SJSA1 (cell line): ENCODE measurements around the gene GUCY2D. TPM values are rescaled to one million over a fixed set of nuclear protein-coding genes. Genes with fewer than 3 reads are reported as not detected.
A peak's percentile ranks its signal among the peaks of the same experiment; 100 is the strongest.

Source experiments
- DNase-seq, 2 experiments: peaks; one replicate each; pipeline ENCODE4 v3.0.0-alpha.2; 2015 to 2020; ENCODE audit warnings: low spot score in 2 of 2, low read depth in 1 of 2
- H3K27ac ChIP-seq: fragments of 250-450 bp; sonication (Bioruptor Pico); 2 replicates; pipeline ENCODE4 v1.5.1; 2020; ENCODE audit warnings: mild to moderate bottlenecking, moderate library complexity
- H3K27me3 ChIP-seq: fragments of 250-450 bp; sonication (Bioruptor Pico); replicated peaks from 2 replicates; pipeline ENCODE4 v1.5.1; 2020; ENCODE audit warnings: mild to moderate bottlenecking, moderate library complexity
- H3K36me3 ChIP-seq: fragments of 250-450 bp; sonication (Bioruptor Pico); 2 replicates; pipeline ENCODE4 v1.5.1; 2020; ENCODE audit warnings: mild to moderate bottlenecking
- H3K4me1 ChIP-seq: fragments of 250-450 bp; sonication (Bioruptor Pico); replicated peaks from 2 replicates; pipeline ENCODE4 v1.6.1; 2021; ENCODE audit warnings: mild to moderate bottlenecking
- H3K4me3 ChIP-seq: fragments of 250-450 bp; sonication (Bioruptor Pico); 2 replicates; pipeline ENCODE4 v1.5.1; 2020; ENCODE audit warnings: mild to moderate bottlenecking
- H3K9me3 ChIP-seq: fragments of 250-450 bp; sonication (Bioruptor Pico); replicated peaks from 2 replicates; pipeline ENCODE4 v1.5.1; 2020; ENCODE audit warnings: mild to moderate bottlenecking
- total RNA-seq: library from RNA; depleted of rRNA; stranded (reverse); fragments of >200 nt; shearing (Covaris generic); gene quantifications from 2 replicates; pipeline ENCODE4 v1.2.3, GENCODE V29; 2014

The GUCY2D gene
- total RNA-seq, 1 experiment from 2014 or later, result not detected

DNA sequence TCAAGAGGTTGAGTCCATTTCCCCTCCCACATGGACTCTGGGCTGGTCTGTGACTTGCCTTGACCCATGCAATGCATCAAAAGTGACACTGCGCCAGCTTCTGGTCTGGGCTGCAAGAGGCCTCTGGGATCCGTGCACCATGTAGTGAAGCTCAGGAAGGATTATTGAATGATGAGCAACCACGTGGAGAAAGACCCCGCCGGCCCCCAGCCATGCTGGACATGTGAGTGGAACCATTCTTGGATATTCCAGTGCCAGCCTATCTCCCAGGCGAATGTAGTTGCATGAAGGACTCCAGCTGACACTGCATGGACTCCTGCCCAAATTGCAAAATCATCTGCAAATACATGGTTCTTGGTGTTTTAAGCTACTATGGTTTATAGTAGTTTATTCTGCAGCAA, 28.8 kb downstream of the GUCY2D start:
- H3K4me1 ChIP-seq, result no peaks in the 10 kb centered on the region
- H3K9me3 ChIP-seq, result no peaks in the 10 kb centered on the region
- peaks cover 22% of the 10 kb centered on the region; the same call in 1 of the 2 replicates for H3K27me3 ChIP-seq
- DNase-seq, result no peak
- no peak overlapping the region for H3K4me3 ChIP-seq
- H3K36me3 ChIP-seq, result no peaks in the 10 kb centered on the region
- H3K27ac ChIP-seq, result no peak overlapping the region

DNA sequence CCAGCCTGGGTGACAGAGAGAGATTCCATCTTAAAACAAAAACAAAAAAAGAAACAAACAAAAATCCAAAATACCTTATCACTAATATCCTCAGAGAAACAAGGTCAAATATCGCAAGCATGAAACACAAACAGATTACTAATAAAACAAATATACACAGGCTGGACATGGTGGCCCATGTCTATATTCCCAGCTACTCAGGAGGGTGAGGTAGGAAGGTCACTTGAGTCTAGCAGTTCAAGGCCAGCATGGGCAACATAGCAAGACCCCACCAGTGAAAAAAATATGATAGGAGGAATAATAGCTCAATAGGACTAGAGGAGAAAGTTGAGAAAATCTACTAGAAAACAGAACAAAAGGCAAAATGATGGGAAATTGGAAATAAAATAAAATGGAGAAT, 29.5 kb downstream of the GUCY2D start:
- no peak for DNase-seq
- H3K9me3 ChIP-seq, result no peaks in the 10 kb centered on the region
- H3K36me3 ChIP-seq, result no peaks in the 10 kb centered on the region
- H3K27ac ChIP-seq, result no peak overlapping the region
- no peak overlapping the region for H3K4me3 ChIP-seq
- peaks cover 24% of the 10 kb centered on the region; the same call in 1 of the 2 replicates for H3K27me3 ChIP-seq
- no peaks in the 10 kb centered on the region for H3K4me1 ChIP-seq

DNA sequence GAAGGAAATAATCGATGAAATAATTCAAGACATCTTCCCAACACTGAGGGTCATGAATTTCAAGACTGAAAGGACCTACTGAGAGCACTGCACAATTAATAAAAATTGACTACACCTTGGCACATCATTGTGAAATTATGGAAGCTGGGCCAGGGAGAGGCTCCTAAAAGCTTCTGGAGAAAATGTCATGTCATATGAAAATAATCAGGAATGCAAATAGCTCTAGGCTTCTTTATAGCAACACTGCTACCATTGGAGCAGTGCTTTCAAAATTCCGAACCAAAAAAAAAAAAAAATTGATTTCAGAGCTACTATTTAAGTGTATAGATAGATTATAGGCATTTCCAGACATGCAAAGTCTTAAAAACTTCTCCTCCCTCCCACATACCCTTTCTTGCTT, 30.0 kb downstream of the GUCY2D start:
- DNase-seq, result no peak
- Histone ChIP-seq H3K4me3 (no peak overlapping the region), H3K36me3 (no peaks in the 10 kb centered on the region), H3K27me3 (peaks cover 24% of the 10 kb centered on the region; the same call in 1 of the 2 replicates), H3K4me1 (no peaks in the 10 kb centered on the region), H3K9me3 (no peaks in the 10 kb centered on the region), H3K27ac (no peak overlapping the region)

GRCh38 chr17:8038954-8039610, 36.7 kb downstream of the GUCY2D start, which contains the start of gene ALOX15B:
TSS of gene ALOX15B (plus strand) at chr17:8039059. CDS start at chr17:8039156, 97 bp downstream.
- H3K27me3 ChIP-seq, result peaks cover 20% of the 10 kb centered on the region
- H3K36me3 ChIP-seq, result no peaks in the 10 kb centered on the region
- H3K9me3 ChIP-seq, result no peaks in the 10 kb centered on the region
- no peak within 1 kb of the TSS for H3K27ac ChIP-seq
- peaks cover 4% of the 10 kb centered on the region; the same call in 1 of the 2 replicates for H3K4me1 ChIP-seq
- no peak within 1 kb of the TSS for H3K4me3 ChIP-seq
- no peak for DNase-seq

- H3K36me3 ChIP-seq, result no peaks in the 10 kb centered on the region
- no peak overlapping the region for H3K27ac ChIP-seq
- H3K9me3 ChIP-seq, result no peaks in the 10 kb centered on the region
- H3K27me3 ChIP-seq, result peaks cover 20% of the 10 kb centered on the region
- DNase-seq, result no peak
- no peak overlapping the region for H3K4me3 ChIP-seq
- peaks cover 4% of the 10 kb centered on the region; the same call in 1 of the 2 replicates for H3K4me1 ChIP-seq
Measured at GRCh38 chr17:8039611-8040168, 37.3 kb downstream of the GUCY2D start.

DNA sequence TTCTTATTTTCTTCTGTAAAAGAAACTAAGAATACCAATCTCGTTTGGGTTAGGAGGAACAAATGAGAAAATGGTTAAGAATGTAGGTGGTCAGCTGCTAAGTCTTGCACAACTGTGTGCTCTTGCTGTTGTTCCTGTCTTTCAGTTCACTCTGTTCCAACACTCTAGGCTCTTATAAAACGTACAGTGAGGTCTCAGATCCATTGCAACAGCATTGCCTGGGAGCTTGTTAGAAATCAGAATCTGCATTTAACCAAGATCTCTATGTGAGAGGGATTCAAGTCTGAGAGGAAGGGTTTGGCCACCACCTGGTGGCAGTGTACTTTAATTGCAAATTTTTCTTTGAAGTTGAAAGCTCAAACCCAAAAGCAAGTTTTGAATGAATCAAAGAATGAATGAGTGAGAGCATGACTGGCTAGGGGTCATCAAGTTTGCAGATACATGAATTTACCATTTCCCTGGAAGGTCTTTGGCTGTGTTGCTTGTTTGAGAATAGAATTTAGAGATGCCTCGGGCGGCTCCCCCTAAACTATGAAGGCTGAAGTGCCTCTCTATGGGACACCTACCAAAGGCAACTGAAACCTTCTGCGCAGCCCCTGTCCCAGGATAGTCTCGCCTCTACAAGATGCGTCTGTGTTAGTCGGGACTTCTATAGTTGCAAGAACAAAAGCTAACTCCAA, 39.0 kb downstream of the GUCY2D start:
- Histone ChIP-seq H3K4me3 (no peak overlapping the region), H3K9me3 (no peaks in the 10 kb centered on the region), H3K27ac (no peak overlapping the region)

GRCh38 chr17:8041979-8042378, 39.6 kb downstream of the GUCY2D start:
- peaks cover 4% of the 10 kb centered on the region; the same call in 1 of the 2 replicates for H3K4me1 ChIP-seq
- peaks cover 15% of the 10 kb centered on the region for H3K27me3 ChIP-seq
- no peak overlapping the region for H3K27ac ChIP-seq
- H3K36me3 ChIP-seq, result no peaks in the 10 kb centered on the region
- no peak for DNase-seq
- no peak overlapping the region for H3K4me3 ChIP-seq
- no peaks in the 10 kb centered on the region for H3K9me3 ChIP-seq

More for the DNA sequence above, 39.0 kb downstream of the GUCY2D start:
- peak in 1 of 2 experiments; percentile 26 for DNase-seq
- Histone ChIP-seq H3K4me1 (peaks cover 4% of the 10 kb centered on the region; the same call in 1 of the 2 replicates), H3K27me3 (peaks cover 9% of the 10 kb centered on the region), H3K36me3 (no peaks in the 10 kb centered on the region)

GRCh38 chr17:8044819-8045810, 42.7 kb downstream of the GUCY2D start:
- H3K27ac ChIP-seq, result no peak overlapping the region
- peaks cover 20% of the 10 kb centered on the region for H3K27me3 ChIP-seq
- DNase-seq, result no peak
- H3K4me1 ChIP-seq, result peaks cover 4% of the 10 kb centered on the region; the same call in 1 of the 2 replicates
- no peaks in the 10 kb centered on the region for H3K36me3 ChIP-seq
- H3K4me3 ChIP-seq, result no peak overlapping the region
- no peaks in the 10 kb centered on the region for H3K9me3 ChIP-seq

- no peaks in the 10 kb centered on the region for H3K9me3 ChIP-seq
- no peak for DNase-seq
- no peaks in the 10 kb centered on the region for H3K36me3 ChIP-seq
- no peak overlapping the region for H3K4me3 ChIP-seq
- H3K27me3 ChIP-seq, result peaks cover 18% of the 10 kb centered on the region
- H3K4me1 ChIP-seq, result no peaks in the 10 kb centered on the region; the same call in 1 of the 2 replicates
- no peak overlapping the region for H3K27ac ChIP-seq
Measured at GRCh38 chr17:8046306-8046928, 44.0 kb downstream of the GUCY2D start.

DNA sequence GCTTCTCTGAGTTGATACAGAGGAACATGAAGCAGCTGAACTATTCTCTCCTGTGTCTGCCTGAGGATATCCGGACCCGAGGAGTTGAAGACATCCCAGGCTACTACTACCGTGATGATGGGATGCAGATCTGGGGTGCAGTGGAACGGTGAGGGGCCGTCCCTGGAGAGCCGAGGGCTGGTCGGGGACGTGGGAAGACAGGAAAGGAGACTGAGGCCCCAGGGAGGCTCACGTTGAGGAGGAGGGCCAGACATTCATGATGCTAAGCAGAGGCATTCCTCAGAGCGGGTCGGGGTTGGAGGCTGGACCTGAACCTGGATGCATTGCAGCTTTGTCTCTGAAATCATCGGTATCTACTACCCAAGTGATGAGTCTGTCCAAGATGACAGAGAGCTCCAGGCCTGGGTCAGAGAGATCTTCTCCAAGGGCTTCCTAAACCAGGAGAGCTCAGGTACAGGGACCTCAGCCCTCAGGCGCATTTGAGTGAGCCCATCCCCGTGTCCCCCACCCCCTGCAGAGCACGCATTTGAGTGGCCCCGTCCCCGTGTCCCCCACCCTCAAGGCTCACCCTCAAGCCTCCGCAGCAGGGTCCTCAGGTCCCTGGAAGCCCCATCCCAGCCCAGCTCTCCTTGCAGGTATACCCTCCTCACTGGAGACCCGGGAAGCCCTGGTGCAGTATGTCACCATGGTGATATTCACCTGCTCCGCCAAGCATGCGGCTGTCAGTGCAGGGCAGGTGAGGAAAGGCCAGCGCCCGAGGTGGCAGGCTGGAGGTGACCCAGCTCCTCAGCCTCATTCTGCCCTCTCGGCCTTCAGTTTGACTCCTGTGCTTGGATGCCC, 44.7 kb downstream of the GUCY2D start:
- Histone ChIP-seq H3K4me3 (no peak overlapping the region), H3K4me1 (no peaks in the 10 kb centered on the region), H3K27me3 (peaks cover 18% of the 10 kb centered on the region), H3K27ac (no peak overlapping the region), H3K36me3 (no peaks in the 10 kb centered on the region), H3K9me3 (no peaks in the 10 kb centered on the region)
- DNase-seq, result no peak

DNA sequence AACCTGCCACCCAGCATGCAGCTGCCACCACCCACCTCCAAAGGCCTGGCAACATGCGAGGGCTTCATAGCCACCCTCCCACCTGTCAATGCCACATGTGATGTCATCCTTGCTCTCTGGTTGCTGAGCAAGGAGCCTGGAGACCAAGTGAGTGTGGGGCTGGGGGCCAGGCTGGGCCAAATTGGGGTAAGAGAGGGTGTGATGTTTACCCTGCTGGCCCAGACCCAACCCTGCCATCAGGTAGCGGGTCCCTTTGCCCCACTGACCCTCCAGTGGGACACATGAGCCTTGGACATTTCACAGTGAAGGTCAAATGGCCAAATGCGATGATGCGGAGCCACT, 45.3 kb downstream of the GUCY2D start:
- H3K4me3 ChIP-seq, result no peak overlapping the region
- H3K36me3 ChIP-seq, result no peaks in the 10 kb centered on the region
- H3K9me3 ChIP-seq, result no peaks in the 10 kb centered on the region
- no peak overlapping the region for H3K27ac ChIP-seq
- H3K27me3 ChIP-seq, result peaks cover 18% of the 10 kb centered on the region
- DNase-seq, result no peak
- H3K4me1 ChIP-seq, result no peaks in the 10 kb centered on the region

DNA sequence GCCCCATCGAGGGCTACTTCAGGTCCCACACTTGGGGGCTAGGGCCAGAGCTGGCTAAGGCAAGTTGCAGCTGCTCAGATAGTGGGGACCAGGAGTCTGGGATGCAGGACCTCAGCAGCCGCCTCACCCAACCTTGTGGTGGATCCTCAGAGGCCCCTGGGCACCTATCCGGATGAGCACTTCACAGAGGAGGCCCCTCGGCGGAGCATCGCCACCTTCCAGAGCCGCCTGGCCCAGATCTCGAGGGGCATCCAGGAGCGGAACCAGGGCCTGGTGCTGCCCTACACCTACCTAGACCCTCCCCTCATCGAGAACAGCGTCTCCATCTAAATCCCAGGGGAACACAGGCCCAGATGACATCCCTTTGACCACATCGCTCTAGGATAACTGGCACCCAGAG, 45.8 kb downstream of the GUCY2D start:
- Histone ChIP-seq H3K4me1 (no peaks in the 10 kb centered on the region), H3K9me3 (no peaks in the 10 kb centered on the region), H3K27me3 (peaks cover 18% of the 10 kb centered on the region), H3K27ac (no peak overlapping the region), H3K4me3 (no peak overlapping the region), H3K36me3 (no peaks in the 10 kb centered on the region)
- no peak for DNase-seq
